Tibial nerve (tissue), 3 donors: ENCODE data around the gene NFE2L3.

Experiments used
- CTCF ChIP-seq, 5 experiments: fragments of 200-600 bp in 3 of 5; fragments of 450-650 bp in 2 of 5; sonication (generic) in 3 of 5; IDR thresholded peaks; one replicate each; pipeline ENCODE4 v1.5.1; 2016 to 2019; ENCODE audit warnings: antibody characterized with exemption in 5 of 5, mild to moderate bottlenecking in 3 of 5, moderate library complexity in 2 of 5
- POLR2A ChIP-seq, 2 donors: fragments of 450-650 bp; IDR thresholded peaks; one replicate each; pipeline ENCODE4 v1.6.1; 2017; ENCODE audit warnings: antibody characterized with exemption in 2 of 2, mild to moderate bottlenecking in 2 of 2, moderate library complexity in 2 of 2

GRCh38 chr7:26180792-26181198 is 28.8 kb downstream of the NFE2L3 start:
- TF ChIP-seq POLR2A (IDR thresholded peaks at IDR 0.05) = no peak
- TF ChIP-seq CTCF (IDR thresholded peaks at IDR 0.05) = no peak
